K562 (cell line): Measurements from ENCODE around the gene COL8A2. TPM values are rescaled to one million over a fixed set of nuclear protein-coding genes. Genes with fewer than 3 reads are reported as not detected.
A peak's percentile ranks its signal among the peaks of the same experiment; 100 is the strongest.

Experiments
- ATAC-seq: fragments of 200-7000 bp; cut with Tn5 transposase; 3 replicates; pipeline ENCODE4 v1.9.1; 2020; ENCODE audit warnings: moderate library complexity
- BruUV-seq: library from RNA; stranded (reverse); fragments of 400-500 nt; replicated peaks from 2 replicates; lab custom pipeline; 2021; lab: Mats Ljungman, UMichigan
- CTCF ChIA-PET: fragments of 300-600 bp; formaldehyde crosslinking; extraction: SDS; loops from one replicate; lab custom pipeline; 2021; ENCODE audit warnings: low intra/inter-chr PET ratio; lab: Yijun Ruan, JAX
- POLR2A ChIA-PET: fragments of 300-600, 350-650 bp; sonication (Branson Sonifier 250); formaldehyde crosslinking; extraction: SDS; loops from one replicate; lab custom pipeline; 2021; ENCODE audit warnings: antibody characterized with exemption, inconsistent platforms; lab: Yijun Ruan, JAX
- DNase-seq, 4 experiments: peaks; one replicate each; pipeline versions ENCODE4 v3.0.0 to v3.0.0-alpha.2; 2011 to 2018; ENCODE audit warnings: low spot score in 3 of 4, mixed read lengths in 3 of 4; ENCODE audit errors: extremely low read depth in 1 of 4
- FAIRE-seq: peaks from 2 replicates; lab custom pipeline; 2011; peaks lifted over from hg19 to GRCh38; lab: Jason Lieb, UNC
- H2AFZ ChIP-seq: 2 replicates; pipeline ENCODE4 v1.6.0; 2011; ENCODE audit warnings: low read depth, low read length, control low read depth, inconsistent platforms
- H3K27ac ChIP-seq: fragments of 200-600 bp; 3 replicates; pipeline ENCODE4 v1.8.0; 2011; ENCODE audit warnings: low read depth, mild to moderate bottlenecking, control low read depth, inconsistent platforms, low read length, moderate library complexity, mixed read lengths; ENCODE audit errors: extremely low read depth
- H3K27me3 ChIP-seq, 2 experiments: fragments of 300-600 bp in 1 of 2; 2 replicates in 1 of 2; 3 replicates in 1 of 2; pipeline versions ENCODE4 v1.6.0 to v1.8.0; 2011; ENCODE audit warnings: inconsistent platforms in 2 of 2, low read length in 2 of 2, mild to moderate bottlenecking in 1 of 2, mixed read lengths in 1 of 2, moderate library complexity in 1 of 2; ENCODE audit not compliant: control insufficient read depth in 2 of 2, insufficient read depth in 2 of 2
- H3K36me3 ChIP-seq: fragments of 300-600 bp; 3 replicates; pipeline ENCODE4 v1.8.0; 2011; ENCODE audit warnings: mild to moderate bottlenecking, low read length, inconsistent platforms; ENCODE audit not compliant: control insufficient read depth, insufficient read depth
- H3K4me1 ChIP-seq, 2 experiments: fragments of 200-600 bp in 1 of 2; replicated peaks in 1 of 2; 2 replicates in 1 of 2; 3 replicates in 1 of 2; pipeline versions ENCODE4 v1.5.1 to v1.8.0; 2011; ENCODE audit warnings: inconsistent platforms in 2 of 2, low read length in 2 of 2, mild to moderate bottlenecking in 1 of 2, mixed read lengths in 1 of 2, moderate library complexity in 1 of 2; ENCODE audit not compliant: control insufficient read depth in 2 of 2, insufficient read depth in 2 of 2
- H3K4me2 ChIP-seq: 2 replicates; pipeline ENCODE4 v1.6.1; 2011; ENCODE audit warnings: low read length, control low read depth, inconsistent platforms, mixed read lengths; ENCODE audit not compliant: insufficient read depth
- H3K4me3 ChIP-seq: fragments of 200-600 bp; sonication (generic), shearing (Covaris generic); 2 replicates; pipeline ENCODE4 v1.5.1; 2016; ENCODE audit warnings: control low read depth, inconsistent platforms
- H3K79me2 ChIP-seq: fragments of 200-600 bp; 3 replicates; pipeline ENCODE4 v1.8.0; 2011; ENCODE audit warnings: low read length, inconsistent platforms; ENCODE audit not compliant: control insufficient read depth, insufficient read depth
- H3K9ac ChIP-seq, 2 experiments: 2 replicates each; pipeline versions ENCODE4 v1.6.0 to v1.6.1; 2011; ENCODE audit warnings: low read depth in 2 of 2, low read length in 2 of 2, control low read depth in 1 of 2, inconsistent platforms in 1 of 2, mild to moderate bottlenecking in 1 of 2, mixed read lengths in 1 of 2; ENCODE audit not compliant: insufficient read depth in 1 of 2
- H3K9me1 ChIP-seq: one replicate; pipeline ENCODE4 v1.6.0; 2011; ENCODE audit warnings: inconsistent platforms, mild to moderate bottlenecking, low read length, moderate library complexity; ENCODE audit not compliant: control insufficient read depth, insufficient read depth
- H3K9me3 ChIP-seq: replicated peaks from 2 replicates; pipeline ENCODE4 v1.5.1; 2011; ENCODE audit warnings: low read depth, low read length, inconsistent platforms; ENCODE audit not compliant: control insufficient read depth, insufficient read depth
- H4K20me1 ChIP-seq: replicated peaks from 2 replicates; pipeline ENCODE4 v1.6.1; 2011; ENCODE audit warnings: low read length, inconsistent platforms, mixed read lengths; ENCODE audit not compliant: control insufficient read depth, insufficient read depth
- DMBX1 ChIP-seq: fragments of 250-450 bp; sonication (Bioruptor Pico); IDR thresholded peaks from 2 replicates; pipeline ENCODE4 v1.8.0; 2022; ENCODE audit warnings: inconsistent platforms, mild to moderate bottlenecking, moderate library complexity, borderline replicate concordance
- ZBTB7A ChIP-seq: IDR thresholded peaks from 2 replicates; pipeline ENCODE4 v1.6.1; 2011; ENCODE audit warnings: low read depth, mild to moderate bottlenecking, low read length, moderate library complexity, borderline replicate concordance; ENCODE audit not compliant: control insufficient read depth
- WGBS: fragments of 100-300 bp; shearing (Covaris generic); methylation state at CpG from one replicate; pipeline ENCODE4 v1.1.6; 2016; ENCODE audit warnings: low coverage, mixed read lengths; ENCODE audit not compliant: insufficient coverage; ENCODE audit errors: missing lambda C conversion rate; 5-methylcytosine and 5-hydroxymethylcytosine counted together
- in situ Hi-C: fragments of 300-500 bp; cut with MboI; formaldehyde crosslinking; loops from 4 replicates; pipeline ENCODE4 v1.15.0; 2018; ENCODE audit warnings: inconsistent platforms, mixed read lengths
- intact Hi-C: fragments of 100-400 bp; cut with micrococcal nuclease; formaldehyde crosslinking; loops from 2 replicates; pipeline ENCODE4 v1.14.2; 2022
- polyA plus RNA-seq, 8 experiments: library from polyadenylated mRNA; depleted of rRNA in 4 of 8; stranded (reverse) in 5 of 8; unstranded in 3 of 8; fragments of >200 nt; fragmentation: Nextera tagmentation in 2 of 8; fragmentation: Illumina TruSeq in 1 of 8; extraction: Ambion mirVana in 2 of 8; extraction: Trizol in 1 of 8; gene quantifications; 2 replicates each; pipeline versions ENCODE4 v1.2.1 to v1.2.3, GENCODE V29; 2011 to 2014; ENCODE audit warnings: inconsistent platforms in 1 of 8, missing spikeins in 1 of 8
- total RNA-seq, 7 experiments: library from RNA; depleted of rRNA in 6 of 7; stranded (reverse); fragments of >200 nt in 6 of 7; fragmentation: Illumina TruSeq in 2 of 7; extraction: Trizol in 2 of 7; gene quantifications; 2 replicates each; pipeline versions ENCODE4 v1.2.1 to v1.2.3, GENCODE V29; 2011 to 2021; ENCODE audit warnings: low replicate concordance in 1 of 7

Gene COL8A2
- total and polyA plus RNA-seq, 9 of the 15 experiments (the other 6 are each of a cell fraction or from before 2014, with no cell fraction given), result 0.03 to 0.14 (median 0.04) TPM; not detected in 5

GRCh38 chr1:36086529-36087232 is 38.3 kb downstream of the COL8A2 start:
- H3K9ac ChIP-seq, result peak overlapping the region in 1 of 2 experiments; percentile 63; a peak in 1 of 4 replicates
- ATAC-seq (no peak), DNase-seq (peak in 1 of 4 experiments; percentile 28), FAIRE-seq (no peak)
- H3K4me3 ChIP-seq, result no peak overlapping the region
- no peaks in the 10 kb centered on the region for H3K9me3 ChIP-seq
- no peaks in the 10 kb centered on the region for H3K27me3 ChIP-seq
- H3K79me2 ChIP-seq, result peaks cover 21% of the 10 kb centered on the region
- H3K4me2 ChIP-seq, result no peak overlapping the region
- H3K9me1 ChIP-seq, result peaks cover 6% of the 10 kb centered on the region
- no peak overlapping the region for H3K27ac ChIP-seq
- no TSS peak for BruUV-seq
- peak overlapping the region; percentile 99 for H2AFZ ChIP-seq
- TF ChIP-seq DMBX1 (CRISPR knock-in tag), result no peak
- TF ChIP-seq ZBTB7A, result peak; percentile 70
- in situ Hi-C loops, result no loop called here
- intact Hi-C loops, result loop anchor here (5.0 kb wide), 2 partner anchors 154 to 229 kb away; partner anchors contain the start of gene AGO3
- ChIA-PET CTCF (no interaction called here), POLR2A (interaction anchor here (0.6 to 1.9 kb wide), 6 partner anchors 9 to 429 kb away, joined by 3 to 5 read pairs (median 4); no protein-coding TSS in a partner anchor)
- H3K36me3 ChIP-seq, result peaks cover 17% of the 10 kb centered on the region; the same call in 2 of the 3 replicates
- WGBS, result 68% methylated on average over 12 of the region's 12 CpGs
- no peaks in the 10 kb centered on the region for H4K20me1 ChIP-seq
- H3K4me1 ChIP-seq, result peaks cover 18 to 44% of the 10 kb centered on the region in 2 experiments; a peak in 4 of 5 replicates
